ENCODE results near the gene ACAD11.
"Not testable (repeated sequence)": the region's sequence is repeated elsewhere in the genome, so short reads cannot be mapped to it uniquely, and the experiment has no call there.

ACAD11 gene

GRCh38 chr3:132597660-132598059 lies 61.9 kb downstream of the ACAD11 start:
- no peak for DNase-seq

GRCh38 chr3:132596816-132597433 lies 62.7 kb downstream of the ACAD11 start, which contains the start of gene ACKR4:
Gene ACKR4 (plus strand): TSS chr3:132597270. CDS start chr3:132600398, 3,128 bp downstream.
- DNase-seq = no peak

- DNase-seq = no peak
These were observed 63.3 kb downstream of the ACAD11 start for GRCh38 chr3:132596326-132596725.

- no peak for DNase-seq
These were observed 64.6 kb downstream of the ACAD11 start for GRCh38 chr3:132595014-132595413.

- DNase-seq = no peak
These were observed 65.1 kb downstream of the ACAD11 start for GRCh38 chr3:132594498-132594897.

- DNase-seq = no peak
These were observed 65.7 kb downstream of the ACAD11 start for GRCh38 chr3:132593947-132594323.

- no peak for DNase-seq
These were observed 66.2 kb downstream of the ACAD11 start for GRCh38 chr3:132593241-132593946.

GRCh38 chr3:132592216-132592615 lies 67.4 kb downstream of the ACAD11 start:
- DNase-seq = no peak

GRCh38 chr3:132587401-132587800 lies 72.2 kb downstream of the ACAD11 start:
- no peak for DNase-seq

GRCh38 chr3:132573797-132574211 lies 85.8 kb downstream of the ACAD11 start:
- no peak for DNase-seq

- no peak for DNase-seq
These were observed 89.6 kb downstream of the ACAD11 start for GRCh38 chr3:132570016-132570415.

- DNase-seq = no peak
These were observed 90.0 kb downstream of the ACAD11 start for GRCh38 chr3:132569580-132569979.

- no peak for DNase-seq
These were observed 90.5 kb downstream of the ACAD11 start for GRCh38 chr3:132569153-132569552.

GRCh38 chr3:132568422-132568821 lies 91.2 kb downstream of the ACAD11 start:
- no peak for DNase-seq

- no peak for DNase-seq
These were observed 95.5 kb downstream of the ACAD11 start for GRCh38 chr3:132564070-132564465.

- no peak for DNase-seq
These were observed 96.1 kb downstream of the ACAD11 start for GRCh38 chr3:132563420-132564069.

- no peak for DNase-seq
These were observed 98.6 kb downstream of the ACAD11 start for GRCh38 chr3:132561003-132561402.

GRCh38 chr3:132556508-132557159 lies 103.0 kb downstream of the ACAD11 start:
- DNase-seq = no peak

- not testable (repeated sequence) for DNase-seq
These were observed 103.6 kb downstream of the ACAD11 start for GRCh38 chr3:132556036-132556386.

- DNase-seq = no peak
These were observed 104.1 kb downstream of the ACAD11 start for GRCh38 chr3:132555306-132556035.

- peak; percentile 47 for DNase-seq
These were observed 105.2 kb downstream of the ACAD11 start for GRCh38 chr3:132554437-132554836.

GRCh38 chr3:132553826-132554225 lies 105.8 kb downstream of the ACAD11 start:
- DNase-seq = no peak

Data from SHP77 treated with DMSO at 0.1 percent for 48 hours (cell line).